Caki2 (cell line): ENCODE data around the gene OSBPL10. TPM values are rescaled to one million over a fixed set of nuclear protein-coding genes. Genes with fewer than 3 reads are reported as not detected.

ENCODE experiments used
- DNase-seq: peaks from one replicate; pipeline ENCODE4 v3.0.0-alpha.2; 2015; ENCODE audit warnings: low read depth
- in situ Hi-C: cut with HindIII; loops from 2 replicates; pipeline ENCODE4 v1.10.0; 2016; ENCODE audit warnings: low sequenced_read_pairs, low pct_unique_long_range_greater_than_20kb, mixed read lengths
- total RNA-seq: library from RNA; depleted of rRNA; stranded (reverse); fragments of >200 nt; shearing (Covaris generic); gene quantifications from 2 replicates; pipeline ENCODE4 v1.2.3, GENCODE V29; 2014; ENCODE audit warnings: low replicate concordance

The OSBPL10 gene
- total RNA-seq, 1 experiment from 2014 or later: 74.7 TPM

DNA sequence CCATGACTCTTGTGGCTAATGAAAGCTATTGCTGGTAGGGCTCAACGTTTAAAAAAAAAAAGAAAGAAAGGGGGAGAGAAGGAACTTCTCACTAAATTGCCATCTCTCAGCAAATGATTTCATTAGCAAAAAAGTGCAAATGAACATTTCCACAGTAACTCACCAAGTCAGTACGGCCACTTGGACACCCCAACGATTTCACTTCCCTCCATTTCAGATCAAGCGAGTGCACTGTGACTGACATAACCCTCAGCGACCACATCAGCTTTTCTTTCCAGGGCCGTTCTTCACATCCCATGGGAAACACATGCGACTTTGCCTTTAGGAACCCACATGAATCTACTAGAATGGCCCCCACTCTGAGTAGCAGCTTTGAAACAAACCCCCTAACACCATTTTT is 71.6 kb downstream of the OSBPL10 start:
- in situ Hi-C loops: no loop called here
- DNase-seq: no peak

DNA sequence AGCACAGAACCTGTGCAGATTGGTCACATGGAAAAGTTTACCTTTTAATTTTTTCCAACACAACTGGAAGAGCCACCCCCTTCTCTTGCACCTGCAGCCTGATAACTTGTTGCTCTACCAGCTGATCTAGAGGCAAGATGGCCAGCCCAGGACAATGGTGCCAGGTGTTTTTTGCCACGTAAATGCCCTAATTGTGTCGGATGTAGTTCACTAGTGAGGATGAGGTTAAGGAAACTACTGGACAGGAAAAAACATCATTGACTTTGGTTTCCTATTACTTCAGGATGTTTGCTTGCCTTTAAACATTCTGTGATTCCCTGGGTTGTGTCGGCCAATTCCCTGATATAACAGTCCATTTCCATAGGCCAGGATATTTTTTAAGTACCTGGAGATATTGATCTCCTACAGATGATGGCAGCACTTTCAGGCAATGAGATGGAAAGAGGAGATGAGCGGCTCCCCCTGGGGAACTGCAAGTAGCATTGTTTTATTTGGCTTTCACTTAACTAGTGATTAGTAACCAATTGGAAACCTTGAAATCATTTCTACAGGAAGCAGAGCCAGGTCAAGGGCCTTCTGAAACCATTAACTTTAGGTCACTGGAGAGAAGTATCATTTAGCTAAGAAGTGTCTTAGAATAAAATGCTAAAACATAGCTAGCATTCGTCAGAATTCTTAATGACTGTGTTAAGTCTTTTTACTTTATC is 72.5 kb downstream of the OSBPL10 start:
- DNase-seq: peak; percentile 87

DNA sequence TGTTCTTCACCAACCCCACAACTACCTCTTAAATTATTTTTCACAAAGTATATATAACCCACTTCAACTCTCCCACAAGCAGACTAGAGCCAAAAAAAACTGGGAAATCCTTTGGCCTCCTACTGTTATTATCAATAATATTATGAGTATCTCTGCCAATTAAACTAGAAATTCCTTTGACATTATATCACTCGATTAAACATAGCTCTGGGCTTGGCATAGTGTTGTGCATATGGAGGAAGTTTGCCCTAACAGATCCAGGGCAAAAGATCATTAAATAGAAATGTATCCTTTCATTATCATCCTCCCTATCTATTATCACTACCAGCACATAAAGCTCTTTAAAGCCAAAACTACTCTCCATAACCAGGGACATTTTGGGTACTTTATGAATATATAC is 74.9 kb downstream of the OSBPL10 start:
- no peak for DNase-seq
- in situ Hi-C loops: no loop called here

More for the DNA sequence above, 72.5 kb downstream of the OSBPL10 start:
- in situ Hi-C loops: no loop called here

DNA sequence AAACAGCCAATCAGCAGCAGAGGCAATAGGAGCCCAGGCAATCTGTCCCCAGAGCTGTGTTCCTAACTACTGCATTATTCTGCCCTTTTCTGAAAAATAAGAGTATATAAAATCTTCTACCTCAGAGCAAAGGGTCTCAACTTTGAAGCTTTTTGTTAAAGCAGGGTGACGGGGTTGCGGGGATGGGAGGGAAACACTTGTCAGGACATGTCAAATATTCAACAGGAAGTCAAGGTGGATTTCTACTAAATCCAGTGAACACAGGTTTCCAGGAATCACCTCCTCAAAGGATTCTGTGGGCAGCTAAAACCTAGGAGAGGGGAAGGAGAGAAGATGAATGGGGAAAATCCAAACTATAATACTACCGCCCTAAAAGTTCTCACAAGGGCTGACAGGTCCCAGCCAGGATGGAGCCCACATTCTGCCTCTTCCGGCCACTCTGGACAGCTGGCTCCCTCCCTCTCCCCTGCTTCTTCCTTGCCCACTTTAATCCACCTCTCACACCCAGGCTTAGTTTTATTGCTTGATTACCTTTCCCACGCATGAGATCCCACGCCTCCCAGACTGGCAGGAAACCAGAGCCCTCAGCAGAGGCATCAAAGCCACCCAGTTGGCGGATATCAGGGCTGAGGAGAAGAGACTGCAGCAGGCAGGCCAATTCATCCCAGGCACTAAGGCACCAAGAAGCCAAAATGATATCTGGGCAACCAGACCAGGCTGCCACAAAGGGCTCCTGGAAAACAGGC is 77.2 kb downstream of the OSBPL10 start:
- in situ Hi-C loops: no loop called here
- DNase-seq: peak; percentile 51

GRCh38 chr3:31900583-31900982 is 80.5 kb downstream of the OSBPL10 start:
- in situ Hi-C loops: no loop called here
- no peak for DNase-seq

DNA sequence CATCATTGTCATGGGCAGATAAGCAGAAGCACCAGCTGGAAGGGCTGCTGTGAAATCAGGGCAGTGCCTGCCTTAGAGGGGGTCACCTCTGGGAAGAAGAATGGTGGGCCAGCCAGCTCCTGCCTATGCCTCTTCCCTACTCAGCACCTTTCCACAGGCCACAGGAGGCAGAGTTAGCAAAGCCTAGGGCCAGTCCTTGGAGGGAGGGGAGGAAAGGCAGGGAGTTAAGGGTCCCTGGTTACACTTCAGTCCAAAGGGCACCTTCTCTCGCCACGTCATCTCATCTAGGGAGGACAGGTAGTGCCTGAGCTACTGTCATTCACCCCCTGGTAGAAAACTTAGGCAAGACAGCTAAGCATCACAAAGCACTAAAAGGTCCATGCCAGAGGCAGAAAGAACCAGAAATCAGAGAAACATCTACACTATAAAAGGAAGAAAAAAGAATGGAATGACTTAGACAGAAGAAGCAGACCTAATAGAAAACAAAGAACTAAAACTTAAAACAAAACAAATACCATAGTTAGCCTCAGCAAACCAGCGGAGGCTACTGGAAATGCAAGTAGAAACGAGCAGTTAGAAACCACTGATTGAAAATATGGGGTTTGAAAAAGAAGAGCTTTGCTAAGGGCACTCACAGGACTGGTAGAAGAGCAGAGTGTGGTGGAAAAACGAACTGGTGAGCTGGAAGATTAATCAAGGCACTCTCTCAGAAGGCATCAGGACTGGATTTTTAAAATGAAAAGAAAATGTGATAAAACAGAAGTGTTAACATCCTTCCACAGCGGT is 84.2 kb downstream of the OSBPL10 start:
- no peak for DNase-seq
- in situ Hi-C loops: no loop called here

DNA sequence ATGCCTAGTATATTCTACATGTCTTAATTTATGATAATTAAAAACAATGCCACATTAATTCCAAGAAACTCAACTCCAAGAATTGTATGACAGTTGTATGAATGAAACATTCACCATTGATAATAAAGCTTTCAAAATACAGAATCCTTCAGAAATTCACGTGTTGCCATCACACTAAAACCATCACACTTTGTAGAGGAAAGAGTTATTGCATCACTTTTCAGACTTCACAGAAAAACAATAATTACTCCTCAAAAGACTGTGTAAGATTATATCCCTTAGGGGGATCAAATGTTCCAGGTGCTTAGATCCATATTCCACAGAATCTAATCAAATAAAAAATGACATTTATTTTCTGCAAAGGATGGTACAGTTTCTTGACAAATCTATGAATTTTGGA is 85.0 kb downstream of the OSBPL10 start:
- DNase-seq: no peak
- in situ Hi-C loops: no loop called here

- DNase-seq: no peak
- in situ Hi-C loops: no loop called here
Observed at GRCh38 chr3:31895471-31895870, 85.6 kb downstream of the OSBPL10 start.

- peak; percentile 66 for DNase-seq
- in situ Hi-C loops: no loop called here
Observed at GRCh38 chr3:31892916-31893573, 88.0 kb downstream of the OSBPL10 start.

- in situ Hi-C loops: no loop called here
- DNase-seq: no peak
Observed at GRCh38 chr3:31892500-31892899, 88.6 kb downstream of the OSBPL10 start.

GRCh38 chr3:31891876-31892455 is 89.1 kb downstream of the OSBPL10 start:
- DNase-seq: no peak
- in situ Hi-C loops: no loop called here

DNA sequence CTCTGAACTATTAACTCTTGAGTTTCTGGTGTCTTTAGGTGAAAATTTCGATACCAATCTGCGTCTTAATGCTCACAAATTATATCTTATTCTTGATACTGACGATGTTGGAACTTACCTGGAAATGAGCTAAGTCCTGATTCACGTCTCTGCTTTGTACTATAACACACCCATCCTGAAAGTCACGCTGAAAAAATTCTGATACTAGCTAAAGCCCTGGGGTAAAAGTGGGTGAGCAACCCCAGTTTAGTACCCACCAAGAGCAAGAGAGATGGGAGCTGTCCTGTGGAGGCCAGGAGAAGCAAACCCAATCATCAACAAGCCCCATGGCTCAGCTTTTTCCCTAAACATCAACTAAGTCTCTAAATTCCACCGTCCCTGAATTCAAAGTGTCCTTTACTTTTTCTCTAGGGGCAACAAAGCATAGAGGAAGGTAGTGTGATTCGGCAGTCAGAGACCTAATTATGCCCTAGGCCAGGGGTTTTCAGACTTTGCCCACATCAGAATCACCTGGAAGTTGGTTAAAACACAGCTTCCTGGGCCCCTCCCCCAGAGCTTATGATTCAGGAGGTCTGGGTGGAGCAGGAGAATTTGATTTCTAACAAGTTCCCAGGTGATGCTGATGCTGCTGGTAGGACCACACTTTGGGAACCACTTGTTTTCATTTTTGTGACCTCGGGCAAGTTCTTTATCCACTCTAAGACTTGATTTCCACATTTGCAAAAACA is 90.2 kb downstream of the OSBPL10 start:
- in situ Hi-C loops: no loop called here
- DNase-seq: no peak

GRCh38 chr3:31890007-31890406 is 91.1 kb downstream of the OSBPL10 start:
- DNase-seq: no peak
- in situ Hi-C loops: no loop called here

- DNase-seq: no peak
- in situ Hi-C loops: no loop called here
Observed at GRCh38 chr3:31885235-31885634, 95.8 kb downstream of the OSBPL10 start.

DNA sequence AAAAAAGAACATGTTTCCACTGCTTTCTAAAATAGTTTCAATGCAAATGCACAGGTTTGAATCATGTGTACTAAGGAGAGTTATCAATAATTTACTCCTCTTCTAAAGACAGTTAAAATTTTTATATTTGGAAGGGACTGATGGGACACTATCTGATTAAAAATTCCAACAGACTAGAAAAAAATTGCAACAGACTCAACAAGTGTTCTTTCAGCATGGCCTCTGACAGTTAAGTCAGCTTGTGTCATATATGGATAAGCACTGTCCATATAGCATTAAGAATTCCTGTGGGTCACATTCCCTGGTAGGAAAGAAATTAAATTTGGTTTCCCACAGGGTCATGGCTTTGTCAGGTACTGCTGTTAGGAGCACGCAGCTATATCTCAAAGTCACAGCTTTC is 96.8 kb downstream of the OSBPL10 start:
- no peak for DNase-seq
- in situ Hi-C loops: no loop called here

DNA sequence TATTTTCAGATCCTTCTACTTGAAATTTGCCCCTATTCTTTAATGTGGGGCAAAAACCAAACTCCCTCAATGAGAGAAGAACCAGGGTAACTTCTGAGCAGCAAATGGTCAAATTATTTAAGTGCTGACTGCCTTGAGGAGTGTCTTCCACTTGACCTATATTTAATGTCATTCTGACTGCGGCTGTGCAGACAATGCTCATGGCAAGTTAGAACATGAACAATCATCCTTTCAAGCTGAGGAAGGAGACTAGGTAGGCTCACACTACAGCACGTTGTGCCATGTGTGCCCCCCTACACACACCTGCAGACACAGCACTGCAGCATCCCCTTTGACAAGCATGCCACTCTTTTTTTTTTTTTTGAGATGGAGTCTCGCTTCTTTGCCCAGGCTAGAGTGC is 98.2 kb downstream of the OSBPL10 start:
- in situ Hi-C loops: no loop called here
- no peak for DNase-seq

DNA sequence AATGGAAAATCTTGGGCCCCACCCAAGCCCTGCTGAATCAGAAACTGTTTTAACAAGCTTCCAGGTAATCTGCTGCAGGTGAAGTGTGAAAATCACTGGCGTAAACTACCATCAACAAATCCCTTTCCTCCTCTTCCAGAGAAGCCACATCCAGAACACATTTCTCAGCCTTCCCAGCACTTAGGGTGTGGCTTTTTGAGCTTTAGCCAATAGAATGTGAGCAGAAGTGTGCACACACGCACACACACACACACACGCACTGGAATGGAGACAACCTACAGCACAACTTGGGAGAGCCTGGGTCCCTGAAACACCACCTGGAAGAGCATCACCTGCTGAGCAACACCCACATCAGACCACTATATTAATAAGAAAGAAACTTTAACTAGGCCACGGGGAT is 98.6 kb downstream of the OSBPL10 start:
- in situ Hi-C loops: no loop called here
- peak; percentile 62 for DNase-seq
